ENCODE measurements around the gene AKAP10.
A peak's percentile ranks its signal among the peaks of the same experiment; 100 is the strongest.
"Not testable (repeated sequence)": the region's sequence is repeated elsewhere in the genome, so short reads cannot be mapped to it uniquely, and the experiment has no call there.

The AKAP10 gene, protein sequence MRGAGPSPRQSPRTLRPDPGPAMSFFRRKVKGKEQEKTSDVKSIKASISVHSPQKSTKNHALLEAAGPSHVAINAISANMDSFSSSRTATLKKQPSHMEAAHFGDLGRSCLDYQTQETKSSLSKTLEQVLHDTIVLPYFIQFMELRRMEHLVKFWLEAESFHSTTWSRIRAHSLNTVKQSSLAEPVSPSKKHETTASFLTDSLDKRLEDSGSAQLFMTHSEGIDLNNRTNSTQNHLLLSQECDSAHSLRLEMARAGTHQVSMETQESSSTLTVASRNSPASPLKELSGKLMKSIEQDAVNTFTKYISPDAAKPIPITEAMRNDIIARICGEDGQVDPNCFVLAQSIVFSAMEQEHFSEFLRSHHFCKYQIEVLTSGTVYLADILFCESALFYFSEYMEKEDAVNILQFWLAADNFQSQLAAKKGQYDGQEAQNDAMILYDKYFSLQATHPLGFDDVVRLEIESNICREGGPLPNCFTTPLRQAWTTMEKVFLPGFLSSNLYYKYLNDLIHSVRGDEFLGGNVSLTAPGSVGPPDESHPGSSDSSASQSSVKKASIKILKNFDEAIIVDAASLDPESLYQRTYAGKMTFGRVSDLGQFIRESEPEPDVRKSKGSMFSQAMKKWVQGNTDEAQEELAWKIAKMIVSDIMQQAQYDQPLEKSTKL

DNA sequence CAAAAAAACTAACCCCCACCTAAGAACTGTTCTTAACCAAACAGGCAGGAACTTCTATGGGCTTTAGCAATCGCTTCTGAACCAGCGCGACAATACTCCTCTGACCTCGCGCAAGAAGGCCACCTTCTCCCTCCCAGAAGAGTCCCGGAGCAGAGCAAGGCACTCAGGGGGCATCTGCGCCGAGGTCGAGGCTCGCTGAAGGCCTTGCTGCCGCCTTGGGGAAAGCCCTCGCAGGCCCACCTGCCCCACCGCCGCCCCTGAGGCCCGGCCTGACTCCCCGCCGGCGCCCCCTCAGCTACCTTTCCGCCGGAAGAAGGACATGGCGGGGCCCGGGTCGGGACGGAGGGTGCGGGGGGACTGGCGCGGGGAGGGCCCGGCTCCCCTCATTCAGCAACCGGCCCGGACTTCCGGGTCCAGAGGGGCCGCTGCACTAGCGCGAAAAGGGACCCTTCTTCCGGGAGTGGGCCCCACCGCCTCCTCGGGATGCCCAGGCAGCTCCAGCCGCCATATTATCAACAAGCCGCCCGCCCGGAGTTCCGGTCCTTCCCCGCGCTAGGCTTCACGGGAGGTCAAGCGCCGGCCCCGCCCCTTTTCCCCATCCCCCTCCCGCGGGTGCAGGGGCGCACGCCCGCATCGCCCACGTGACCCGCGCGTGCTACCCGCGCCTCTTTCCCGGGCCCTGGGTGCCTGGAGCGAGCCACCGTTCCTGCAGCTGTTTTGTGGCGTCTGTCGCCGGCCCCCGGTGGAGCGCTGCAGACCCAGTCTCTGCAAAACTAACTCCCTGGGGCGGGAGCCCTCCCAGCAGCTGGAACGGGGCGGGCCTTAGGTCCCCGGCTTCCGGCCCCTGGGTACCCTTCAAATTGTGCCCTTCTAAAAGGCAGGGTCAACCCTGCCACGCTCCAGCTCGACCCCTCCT is at the start of gene AKAP10:
AKAP10 (minus strand) TSS at position 536 of the 916 bp plus-strand sequence; CDS start at position 387, 149 bp downstream.
- H3K36me3 Mint-ChIP-seq = peaks cover 36% of the 10 kb centered on the region
- H3K27ac Mint-ChIP-seq = peak within 1 kb of the TSS; percentile 96
- peak; percentile 89 for ATAC-seq
- H3K4me1 Mint-ChIP-seq = peaks cover 35% of the 10 kb centered on the region
- DNase-seq (ENCODE audit: low spot score in 2 of 2) = peak; percentile 87 to 98
- H3K4me3 Mint-ChIP-seq = peak within 1 kb of the TSS; percentile 96
- no peaks in the 10 kb centered on the region for H3K9me3 Mint-ChIP-seq

DNA sequence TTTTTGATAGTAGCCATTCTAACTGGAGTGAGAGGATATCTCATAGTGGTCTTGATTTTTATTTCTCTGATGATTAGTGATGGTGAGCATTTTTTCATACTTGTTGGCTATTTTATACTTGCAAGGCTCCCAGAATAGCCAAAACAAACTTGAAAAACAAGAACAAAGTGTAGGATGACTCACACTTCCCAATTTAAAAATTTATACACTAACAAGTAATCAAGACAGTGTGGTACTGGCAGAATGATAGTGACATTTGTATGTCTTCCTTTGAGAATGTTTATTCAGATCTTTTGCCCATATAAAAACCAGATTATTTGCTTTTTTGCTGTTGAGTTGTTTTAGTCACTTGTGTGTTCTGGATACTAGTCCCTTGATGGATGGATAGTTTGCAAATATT is 49.3 kb upstream of the AKAP10 start:
- DNase-seq (ENCODE audit: low spot score in 2 of 2) (no peak), ATAC-seq (no peak)
- Mint-ChIP-seq H3K9me3 (no peaks in the 10 kb centered on the region), H3K36me3 (no peaks in the 10 kb centered on the region), H3K27ac (no peak overlapping the region), H3K4me1 (no peaks in the 10 kb centered on the region), H3K4me3 (no peak overlapping the region)

DNA sequence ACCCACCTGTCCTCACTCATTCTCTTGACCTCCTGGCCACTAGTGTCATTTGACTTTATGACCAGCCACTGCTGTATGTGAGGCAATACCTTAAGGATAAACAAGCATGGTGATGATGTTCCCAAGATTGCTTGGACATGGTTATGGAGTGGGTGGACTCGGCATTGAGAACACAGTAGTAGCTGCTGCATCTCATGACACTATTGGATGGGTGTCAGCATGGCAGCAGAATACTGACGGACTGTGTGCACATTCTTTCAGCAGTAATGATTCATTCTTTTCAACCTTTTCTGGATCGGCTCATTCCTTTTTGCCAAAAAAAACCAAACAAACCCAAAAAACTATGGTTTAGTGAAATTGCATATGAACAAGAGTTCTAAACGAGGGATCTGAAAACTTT is 45.1 kb upstream of the AKAP10 start:
- Mint-ChIP-seq H3K4me1 (no peaks in the 10 kb centered on the region), H3K27ac (no peak overlapping the region), H3K4me3 (no peak overlapping the region), H3K36me3 (no peaks in the 10 kb centered on the region), H3K9me3 (no peaks in the 10 kb centered on the region)
- ATAC-seq = no peak
- peak in 1 of 2 donors; percentile 29 for DNase-seq (ENCODE audit: low spot score in 2 of 2)

DNA sequence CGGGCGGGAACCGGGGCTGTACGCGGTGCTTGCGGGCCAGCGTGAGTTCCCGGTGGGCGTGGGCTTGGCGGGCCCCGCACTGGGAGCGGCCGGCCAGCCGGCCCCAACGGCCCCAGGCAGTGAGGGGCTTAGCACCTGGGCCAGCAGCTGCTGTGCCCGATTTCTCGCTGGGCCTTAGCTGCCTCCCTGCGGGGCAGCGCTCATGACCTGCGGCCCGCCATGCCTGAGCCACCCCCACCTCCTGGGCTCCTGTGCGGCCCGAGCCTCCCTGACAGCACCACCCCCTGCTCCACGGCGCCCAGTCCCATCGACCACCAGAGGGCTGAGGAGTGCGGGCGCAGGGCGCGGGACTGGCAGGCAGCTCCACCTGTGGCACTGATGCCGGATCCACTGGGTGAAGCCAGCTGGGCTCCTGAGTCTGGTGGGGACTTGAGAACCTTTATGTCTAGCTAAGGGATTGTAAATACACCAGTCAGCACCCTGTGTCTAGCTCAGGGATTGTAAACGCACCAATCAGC is 38.9 kb upstream of the AKAP10 start:
- H3K27ac Mint-ChIP-seq, H3K36me3 Mint-ChIP-seq, H3K4me3 Mint-ChIP-seq, H3K4me1 Mint-ChIP-seq, H3K9me3 Mint-ChIP-seq, ATAC-seq: not testable (repeated sequence)
- peak in 1 of 2 donors; percentile 15 for DNase-seq (ENCODE audit: low spot score in 2 of 2)

DNA sequence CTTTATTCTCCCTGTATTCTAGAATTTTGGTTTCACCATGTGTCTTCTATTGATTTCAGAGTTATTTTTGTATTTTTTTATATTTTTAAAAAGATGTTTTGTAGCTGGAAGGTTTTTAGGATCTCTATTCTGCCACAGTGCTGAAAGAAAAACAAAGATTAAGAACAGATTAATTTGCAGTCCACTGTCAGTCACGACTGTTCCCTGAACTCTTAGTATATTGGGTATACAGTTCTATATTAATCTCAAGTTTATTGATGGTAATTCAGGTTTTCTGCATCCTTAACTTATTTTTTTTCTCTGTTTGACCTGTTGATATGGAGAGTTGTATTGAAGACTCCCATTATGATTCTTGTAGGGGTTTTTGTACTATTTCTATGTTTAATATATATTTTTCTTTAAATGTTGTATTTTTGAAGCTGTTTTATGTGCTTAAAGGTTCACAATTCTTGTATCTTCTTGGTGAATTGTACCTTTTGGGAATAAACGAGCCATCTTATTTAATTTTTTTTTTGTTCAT is 34.4 kb upstream of the AKAP10 start:
- DNase-seq (ENCODE audit: low spot score in 2 of 2) (no peak), ATAC-seq (no peak)
- no peak overlapping the region for H3K27ac Mint-ChIP-seq
- no peaks in the 10 kb centered on the region for H3K36me3 Mint-ChIP-seq
- no peaks in the 10 kb centered on the region for H3K9me3 Mint-ChIP-seq
- H3K4me1 Mint-ChIP-seq = peaks cover 11% of the 10 kb centered on the region
- H3K4me3 Mint-ChIP-seq = no peak overlapping the region

DNA sequence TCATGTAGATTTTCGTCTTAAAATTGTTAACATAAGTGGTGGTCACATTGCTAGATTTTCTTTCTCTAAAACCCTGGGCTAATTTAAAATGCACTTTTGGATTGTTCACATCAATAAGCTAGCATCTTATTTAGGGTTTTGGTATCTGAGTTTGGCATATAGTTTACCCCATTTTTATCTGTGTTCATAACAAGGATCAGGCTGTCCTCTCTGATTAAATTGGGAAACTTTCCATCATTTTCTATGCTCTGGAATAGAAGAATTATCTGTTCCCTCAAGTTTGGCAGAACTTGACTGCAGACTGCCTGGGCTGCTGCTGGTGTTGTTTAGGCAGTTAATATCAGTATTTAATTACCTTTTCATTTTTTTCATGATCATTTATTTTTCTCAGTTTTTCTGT is 33.3 kb upstream of the AKAP10 start:
- no peak for DNase-seq (ENCODE audit: low spot score in 2 of 2)
- no peaks in the 10 kb centered on the region for H3K36me3 Mint-ChIP-seq
- no peak overlapping the region for H3K27ac Mint-ChIP-seq
- H3K4me3 Mint-ChIP-seq = peak overlapping the region; percentile 88
- H3K4me1 Mint-ChIP-seq = peaks cover 11% of the 10 kb centered on the region
- H3K9me3 Mint-ChIP-seq = no peaks in the 10 kb centered on the region
- ATAC-seq = no peak

DNA sequence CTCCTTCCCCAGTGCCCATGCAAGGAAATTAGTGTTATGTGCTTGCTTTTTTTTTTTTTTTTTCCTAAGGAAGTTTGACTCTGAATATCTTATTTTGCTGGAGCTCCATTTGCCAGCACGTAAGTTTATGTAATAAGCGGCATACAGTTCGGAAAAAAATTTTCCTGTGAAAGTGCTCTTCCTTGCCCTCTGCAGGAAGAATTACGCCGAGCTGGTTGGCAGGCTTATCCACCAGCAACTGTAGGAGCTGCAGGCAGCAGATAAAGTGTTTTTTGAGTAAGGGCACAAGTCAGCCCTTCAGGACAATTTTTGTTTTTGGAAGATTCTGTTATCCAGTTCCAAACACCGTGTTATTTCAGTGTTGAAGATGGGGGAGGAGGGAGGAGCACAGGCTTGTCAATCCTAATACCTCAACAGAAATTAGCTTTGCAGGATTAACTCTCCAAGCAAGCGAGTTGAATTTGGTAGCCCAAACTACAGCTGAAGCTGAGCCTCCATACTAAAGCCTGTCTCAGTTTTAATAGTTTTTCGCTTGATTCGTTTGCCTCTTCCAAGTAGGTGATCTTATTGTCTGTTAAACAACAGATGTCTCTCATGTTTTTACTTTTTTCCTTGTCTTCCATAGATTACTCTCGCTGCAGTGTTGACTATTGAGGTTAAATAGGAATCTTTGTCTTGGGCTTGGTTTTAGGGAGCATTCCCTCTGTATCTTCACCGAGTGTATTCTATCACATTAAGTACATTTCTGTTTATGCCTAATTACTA is 32.7 kb upstream of the AKAP10 start:
- no peak for ATAC-seq
- H3K9me3 Mint-ChIP-seq = no peaks in the 10 kb centered on the region
- H3K4me1 Mint-ChIP-seq = peaks cover 11% of the 10 kb centered on the region
- peak in 1 of 2 donors; percentile 52 for DNase-seq (ENCODE audit: low spot score in 2 of 2)
- no peak overlapping the region for H3K27ac Mint-ChIP-seq
- H3K36me3 Mint-ChIP-seq = no peaks in the 10 kb centered on the region
- H3K4me3 Mint-ChIP-seq = peak overlapping the region; percentile 88

DNA sequence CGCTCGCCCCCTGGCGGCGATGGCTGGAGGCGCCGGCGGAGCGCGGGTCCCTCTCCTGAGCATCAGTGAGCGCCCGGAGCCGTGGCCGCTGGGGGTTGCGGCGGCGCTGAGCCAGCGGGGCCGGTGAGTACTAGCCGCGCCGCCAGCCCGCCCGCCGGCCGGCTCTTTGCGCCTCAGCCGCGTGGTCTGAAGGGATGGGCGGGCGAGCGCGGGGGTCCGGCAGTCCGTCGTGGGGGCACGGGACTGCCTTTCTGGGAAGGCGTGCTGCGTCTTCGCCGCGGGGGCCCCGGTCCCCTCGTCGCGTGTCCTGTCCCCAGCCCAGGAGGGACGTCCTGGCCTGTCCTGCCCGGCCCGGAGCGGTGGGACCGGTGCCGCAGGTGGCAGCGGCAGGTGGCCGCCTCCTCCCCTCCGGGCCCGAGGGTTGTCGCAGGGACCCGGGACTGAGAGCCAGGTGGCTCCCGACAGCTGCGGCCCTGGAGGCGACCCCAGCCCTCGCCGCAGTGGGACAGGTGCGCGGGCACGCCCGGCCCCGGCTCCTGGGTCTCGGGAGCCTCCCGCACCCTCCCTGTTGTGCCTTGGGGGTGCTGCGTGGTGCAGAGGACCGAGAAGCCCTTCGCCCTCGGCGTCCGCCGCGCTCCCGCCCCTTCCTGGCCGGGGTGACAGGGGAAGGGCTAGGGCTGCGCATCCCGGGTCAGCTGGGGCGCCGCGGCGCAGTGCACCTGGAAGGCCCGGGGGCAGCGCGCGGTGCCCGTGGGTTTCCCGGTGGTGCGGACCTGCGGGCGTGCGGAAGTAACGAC is 31.9 kb upstream of the AKAP10 start, which contains the start of gene SPECC1:
SPECC1 (plus strand) TSS at position 58 of the 797 bp plus-strand sequence. CDS start 87,293 bp downstream, outside the sequence.
- Mint-ChIP-seq H3K36me3 (no peaks in the 10 kb centered on the region), H3K27ac (peak within 1 kb of the TSS; percentile 83), H3K4me3 (peak within 1 kb of the TSS; percentile 88), H3K9me3 (no peaks in the 10 kb centered on the region), H3K4me1 (peaks cover 11% of the 10 kb centered on the region)
- DNase-seq (ENCODE audit: low spot score in 2 of 2) (peak; percentile 95 to 99), ATAC-seq (peak; percentile 99)

DNA sequence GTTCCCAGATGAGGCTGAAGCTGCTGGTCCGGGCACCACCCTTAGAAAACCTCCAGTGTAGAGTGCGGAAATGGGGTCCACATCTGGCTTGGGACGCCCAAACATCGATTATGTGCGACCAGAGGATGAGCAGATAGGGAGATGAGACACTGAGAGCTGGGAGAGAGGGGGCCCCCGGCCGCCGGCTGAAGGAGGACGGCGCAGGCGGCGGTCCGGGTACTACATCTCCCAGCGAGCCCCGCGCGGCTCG is 31.3 kb upstream of the AKAP10 start:
- ATAC-seq = no peak
- no peak for DNase-seq (ENCODE audit: low spot score in 2 of 2)
- Mint-ChIP-seq H3K36me3 (no peaks in the 10 kb centered on the region), H3K27ac (peak overlapping the region; percentile 83), H3K9me3 (no peaks in the 10 kb centered on the region), H3K4me3 (peak overlapping the region; percentile 88), H3K4me1 (peaks cover 11% of the 10 kb centered on the region)

DNA sequence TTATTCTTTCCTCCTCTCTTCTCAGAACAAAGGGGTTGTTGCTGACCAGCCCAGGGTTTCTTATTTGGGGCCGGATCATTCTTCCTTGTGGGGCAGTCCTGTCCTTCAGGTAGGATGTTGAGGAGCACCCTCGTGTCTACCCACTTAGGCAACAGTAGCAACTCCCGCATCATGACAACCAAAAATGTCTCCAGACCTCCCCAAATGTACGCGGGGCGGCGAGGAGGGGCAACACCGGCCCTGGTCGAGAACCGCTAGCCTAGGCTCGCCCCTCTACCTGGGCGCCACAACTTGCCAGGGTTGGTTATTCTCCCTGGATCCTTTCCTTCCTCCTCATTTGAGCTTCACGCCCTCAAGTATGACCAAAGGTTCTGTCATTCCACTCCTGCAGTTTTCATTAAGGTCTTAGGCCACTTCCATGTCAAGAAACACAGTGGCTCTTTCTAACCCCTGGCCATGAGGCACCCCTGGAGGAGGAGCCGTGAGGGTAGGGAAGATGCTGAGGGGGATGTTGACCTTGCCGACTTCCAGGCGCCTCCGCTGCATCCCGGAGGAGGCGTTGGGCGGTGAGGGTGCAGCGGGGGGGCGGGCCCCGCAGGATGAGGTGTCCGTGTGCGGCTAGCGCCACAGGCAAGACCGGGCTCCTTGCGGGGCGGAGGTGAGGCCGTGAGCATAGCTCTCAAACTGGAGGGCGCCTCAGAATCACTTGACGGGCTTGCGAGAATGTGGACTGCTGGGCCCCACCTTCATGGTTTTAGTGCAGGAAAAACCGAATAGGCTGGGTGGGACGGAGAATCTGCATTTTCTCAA is 30.8 kb upstream of the AKAP10 start:
- Mint-ChIP-seq H3K4me1 (peaks cover 11% of the 10 kb centered on the region), H3K9me3 (no peaks in the 10 kb centered on the region), H3K36me3 (no peaks in the 10 kb centered on the region), H3K4me3 (peak overlapping the region; percentile 88), H3K27ac (peak overlapping the region; percentile 83)
- ATAC-seq (peak; percentile 45), DNase-seq (ENCODE audit: low spot score in 2 of 2) (peak in 1 of 2 donors; percentile 14)

DNA sequence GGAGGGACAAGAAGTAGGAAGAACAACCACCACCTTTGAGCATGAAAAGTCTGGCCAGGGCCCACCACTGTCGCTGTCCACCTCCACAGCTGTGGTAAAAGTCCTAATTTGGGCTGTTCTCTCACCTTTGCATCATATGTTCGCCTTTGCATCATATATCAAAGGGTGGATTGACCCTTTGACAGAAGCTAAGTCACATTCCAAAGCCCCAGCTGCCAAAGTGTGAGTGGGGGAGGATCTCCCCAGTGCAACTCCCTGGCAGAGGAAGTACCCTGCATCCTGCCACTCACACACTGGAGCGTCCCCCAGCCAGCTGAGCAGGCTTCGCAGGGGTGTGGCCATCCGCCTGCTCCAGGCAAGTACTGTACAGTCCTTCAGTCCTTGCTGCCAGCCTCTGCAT is 18.9 kb upstream of the AKAP10 start:
- Mint-ChIP-seq H3K4me1 (peaks cover 7% of the 10 kb centered on the region), H3K4me3 (no peak overlapping the region), H3K36me3 (no peaks in the 10 kb centered on the region)

DNA sequence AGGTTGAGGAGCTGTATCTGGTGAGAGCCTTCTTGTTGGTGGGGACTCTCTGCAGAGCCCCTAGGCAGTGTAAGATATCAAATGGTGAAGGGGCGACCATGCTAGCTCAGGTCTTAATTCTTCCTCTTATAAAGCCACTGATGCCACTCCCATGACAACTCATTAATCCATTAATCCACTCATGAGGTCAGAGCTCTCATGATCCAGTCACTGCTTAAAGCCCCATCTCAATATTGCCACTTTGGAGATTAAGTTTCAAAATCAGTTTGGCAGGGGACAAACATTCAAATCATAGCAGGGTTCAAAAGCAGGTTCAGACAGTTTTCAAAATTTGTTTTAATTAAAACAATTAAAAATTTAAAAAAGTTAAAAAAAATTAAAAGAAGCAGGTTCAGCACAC is 18.5 kb upstream of the AKAP10 start:
- ATAC-seq (no peak), DNase-seq (ENCODE audit: low spot score in 2 of 2) (no peak)
- Mint-ChIP-seq H3K9me3 (no peaks in the 10 kb centered on the region), H3K4me1 (peaks cover 7% of the 10 kb centered on the region), H3K4me3 (no peak overlapping the region), H3K36me3 (no peaks in the 10 kb centered on the region), H3K27ac (no peak overlapping the region)

More for the DNA sequence above, 18.9 kb upstream of the AKAP10 start:
- ATAC-seq = no peak
- no peak for DNase-seq (ENCODE audit: low spot score in 2 of 2)
- H3K27ac Mint-ChIP-seq = no peak overlapping the region
- no peaks in the 10 kb centered on the region for H3K9me3 Mint-ChIP-seq
